Measurements from ENCODE around the gene ULK2.

- TF ChIP-seq CTCF (IDR thresholded peaks at IDR 0.05; ENCODE audit: low read depth, low read length) (no peak), EZH2phosphoT487 (IDR thresholded peaks at IDR 0.05; ENCODE audit: low read depth) (no peak)
Measured at GRCh38 chr17:19799796-19800195, 67.9 kb downstream of the ULK2 start.

Measured in OCI-LY3 (cell line).